Stimulated activated CD4-positive, alpha-beta T cell treated with anti-CD3 and anti-CD28 coated beads, Interleukin-4, amount 100 ng/mL, for 48 hours (primary cell): ENCODE results near the gene EPHA8.

Experiments used
- DNase-seq, 2 donors: peaks; one replicate each; pipeline ENCODE4 v3.0.0-alpha.2; 2020; ENCODE audit warnings: low read depth in 2 of 2

The EPHA8 gene

DNA sequence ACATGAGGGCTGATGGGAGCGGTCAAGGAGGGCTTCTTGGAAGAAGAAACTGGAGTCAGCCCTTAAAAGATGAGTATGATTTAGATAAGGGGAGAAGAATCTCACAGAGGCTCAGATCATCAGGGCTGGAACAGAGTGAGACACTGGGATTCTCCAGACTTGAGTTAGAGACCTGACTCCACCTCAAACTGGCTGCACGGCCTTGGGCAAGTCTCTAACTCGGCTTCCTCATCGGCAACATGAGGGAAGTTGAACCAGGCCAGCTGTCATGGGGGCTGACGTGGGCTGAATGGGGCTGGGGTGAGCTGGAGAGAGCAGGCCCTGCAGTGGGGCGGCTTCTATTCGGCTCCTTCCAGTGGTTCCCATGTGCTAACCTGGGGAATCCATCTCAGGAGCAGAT is 82.6 kb downstream of the EPHA8 start:
- no peak for DNase-seq

DNA sequence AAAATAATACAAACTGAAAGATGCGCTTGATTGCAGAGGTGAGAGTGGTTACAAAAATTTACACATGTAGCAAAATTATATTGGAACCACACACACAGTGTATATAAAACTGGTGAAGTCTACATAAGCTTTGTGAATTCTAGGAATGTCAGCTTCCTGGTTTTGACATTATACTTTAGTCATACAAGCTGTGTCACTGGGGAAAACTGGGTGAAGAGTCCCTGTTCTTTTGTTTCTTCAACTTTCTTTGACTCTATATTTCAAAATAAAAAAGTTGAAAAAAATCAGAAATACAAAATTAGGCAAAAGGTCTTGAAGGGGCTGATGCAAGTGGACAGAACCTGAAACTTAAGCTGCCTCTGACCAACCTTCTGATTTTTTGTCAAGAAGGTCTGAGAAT is 83.1 kb downstream of the EPHA8 start:
- DNase-seq: no peak

DNA sequence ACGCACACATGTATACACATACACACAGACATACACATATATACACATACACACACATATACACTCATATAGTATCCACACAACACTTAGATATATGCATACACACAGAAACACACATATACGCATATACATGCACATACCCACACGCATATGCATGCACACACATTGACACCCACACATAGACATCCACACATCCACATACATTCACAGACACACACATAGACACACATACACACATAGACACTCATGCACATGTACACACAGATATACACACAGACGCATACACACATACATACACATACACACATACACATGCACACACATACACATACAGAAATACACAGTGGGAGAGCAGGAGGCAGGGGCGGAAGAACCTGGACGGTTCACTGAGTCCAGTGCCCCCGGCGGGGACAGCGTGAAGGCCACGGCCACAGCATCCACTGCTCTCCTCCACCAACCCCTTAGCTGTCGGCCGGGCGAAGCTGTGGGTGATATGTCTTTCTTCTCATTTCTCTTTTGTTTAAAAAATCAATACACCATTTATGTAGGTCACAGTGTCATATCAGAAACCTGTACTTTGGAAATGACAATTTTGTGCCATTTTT is 86.9 kb downstream of the EPHA8 start:
- DNase-seq: no peak

DNA sequence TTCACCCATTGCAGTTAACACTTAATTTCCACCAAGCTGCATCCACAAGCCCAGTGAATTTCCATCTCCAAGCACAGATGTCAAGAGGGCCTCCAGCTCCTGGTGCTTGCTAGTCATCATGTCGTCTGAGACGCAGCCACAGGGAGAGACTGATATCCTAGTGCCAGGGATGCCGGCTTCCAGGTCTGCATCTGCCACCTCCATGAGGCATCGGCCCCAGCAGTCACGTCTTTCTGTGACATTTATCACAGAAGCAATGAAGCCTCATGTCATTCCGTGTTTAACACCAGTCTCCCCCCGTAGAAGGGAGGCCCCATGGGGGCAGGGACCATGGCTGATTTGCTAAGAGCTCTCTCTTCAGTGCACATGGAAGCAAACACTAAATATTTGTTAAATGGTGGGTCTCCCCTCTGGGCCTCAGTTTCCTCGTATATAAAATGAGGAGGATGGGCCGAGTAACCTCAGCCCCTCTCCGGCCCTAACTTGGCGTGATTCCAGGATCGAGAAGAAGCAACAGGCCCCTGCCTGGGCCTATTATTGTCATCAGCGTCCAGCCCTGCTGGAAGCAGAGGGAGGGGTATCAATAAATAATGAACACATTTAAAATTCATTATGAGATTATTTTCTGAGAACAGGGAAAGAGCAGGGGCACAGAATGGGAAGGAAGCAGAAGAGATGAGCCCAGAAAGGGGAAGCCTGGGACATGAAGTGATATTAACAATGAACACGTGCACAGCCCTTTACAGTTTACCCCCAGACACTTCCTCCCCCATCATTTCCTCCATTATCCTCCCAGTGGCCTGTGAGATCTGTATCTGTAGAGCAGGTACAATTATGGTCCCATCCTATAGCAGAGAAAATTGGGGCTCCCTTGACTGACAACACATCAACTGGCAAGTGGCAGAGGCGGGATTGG is 88.9 kb downstream of the EPHA8 start:
- DNase-seq: no peak

DNA sequence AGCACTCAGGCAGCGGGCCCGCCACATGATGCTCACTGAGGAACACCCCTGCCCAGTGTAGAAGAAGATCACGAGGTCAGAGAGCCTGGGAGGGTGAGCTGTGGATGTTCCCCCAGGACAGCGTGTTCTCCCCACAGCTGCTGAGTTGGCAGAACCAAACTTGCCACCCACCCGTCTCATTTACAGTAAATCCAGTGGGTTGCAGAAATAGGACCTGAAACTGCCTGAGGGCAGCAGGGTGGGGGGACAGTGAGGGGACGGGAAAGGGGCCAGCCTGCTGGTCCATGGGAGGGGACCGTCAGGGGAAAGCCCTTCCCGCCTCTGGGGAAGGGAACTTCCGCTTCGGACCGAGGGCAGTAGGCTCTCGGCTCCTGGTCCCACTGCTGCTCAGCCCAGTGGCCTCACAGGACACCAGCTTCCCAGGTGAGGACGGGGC is 89.6 kb downstream of the EPHA8 start, which contains the start of gene C1QB:
TSS of gene C1QB (plus strand) at position 356 of the 436 bp plus-strand sequence. CDS start 6,227 bp downstream, outside the sequence.
- no peak for DNase-seq
